GM12878 (cell line): ENCODE results near the gene AFF2. TPM values are rescaled to one million over a fixed set of nuclear protein-coding genes. Genes with fewer than 3 reads are reported as not detected.

Source experiments
- ATAC-seq: fragments of 200-7000 bp; cut with Tn5 transposase; 3 replicates; pipeline ENCODE4 v1.9.1; 2020; ENCODE audit warnings: mild to moderate bottlenecking, moderate library complexity
- BruUV-seq: library from RNA; stranded (reverse); fragments of 400-500 nt; replicated peaks from 2 replicates; lab custom pipeline; 2021; lab: Mats Ljungman, UMichigan
- CTCF ChIA-PET: fragments of 300-600 bp; sonication (Branson Sonifier 250); formaldehyde crosslinking; extraction: SDS; loops from one replicate; lab custom pipeline; 2021; ENCODE audit warnings: inconsistent platforms; lab: Yijun Ruan, JAX
- POLR2A ChIA-PET: fragments of 350-600 bp; formaldehyde crosslinking; extraction: SDS; loops from one replicate; lab custom pipeline; 2021; ENCODE audit warnings: inconsistent platforms; lab: Charles Lee
- RAD21 ChIA-PET: fragments of 300-600 bp; sonication (Branson Sonifier 250); formaldehyde crosslinking; loops from one replicate; lab custom pipeline; 2023; ENCODE audit warnings: antibody characterized with exemption; ENCODE audit not compliant: unreplicated experiment; lab: Charles Lee
- SMC1A ChIA-PET: fragments of 300-600 bp; sonication (Branson Sonifier 250); formaldehyde crosslinking; loops from one replicate; lab custom pipeline; 2023; ENCODE audit not compliant: unreplicated experiment, uncharacterized antibody; lab: Charles Lee
- DNase-seq: peaks from one replicate; pipeline ENCODE4 v3.0.0-alpha.2; 2011; ENCODE audit warnings: low read depth, low spot score
- FAIRE-seq: peaks from 3 replicates; lab custom pipeline; 2011; peaks lifted over from hg19 to GRCh38; lab: Jason Lieb, UNC
- H2AFZ ChIP-seq: 2 replicates; pipeline ENCODE4 v1.6.0; 2011; ENCODE audit warnings: low read depth, low read length, control low read depth; ENCODE audit not compliant: control insufficient read depth
- H3K27ac ChIP-seq: 2 replicates; pipeline ENCODE4 v1.5.1; 2011; ENCODE audit warnings: control low read depth; ENCODE audit not compliant: control insufficient read depth, insufficient read depth
- H3K27me3 ChIP-seq, 2 experiments: replicated peaks in 1 of 2; 2 replicates each; pipeline versions ENCODE4 v1.6.0 to v1.6.1; 2011; ENCODE audit warnings: low read length in 1 of 2; ENCODE audit not compliant: control insufficient read depth in 2 of 2, insufficient read depth in 2 of 2
- H3K36me3 ChIP-seq, 2 experiments: 2 replicates each; pipeline ENCODE4 v1.5.1; 2011; ENCODE audit warnings: low read length in 1 of 2; ENCODE audit not compliant: control insufficient read depth in 2 of 2, insufficient read depth in 2 of 2
- H3K4me1 ChIP-seq: 2 replicates; pipeline ENCODE4 v1.6.1; 2011; ENCODE audit warnings: mild to moderate bottlenecking, low read length, moderate library complexity, mixed read lengths; ENCODE audit not compliant: control insufficient read depth, insufficient read depth
- H3K4me2 ChIP-seq: 2 replicates; pipeline ENCODE4 v1.6.0; 2011; ENCODE audit warnings: control low read depth; ENCODE audit not compliant: control insufficient read depth, insufficient read depth
- H3K4me3 ChIP-seq: fragments of 200-600 bp; sonication (generic); 2 replicates; pipeline ENCODE4 v1.5.1; 2016
- H3K79me2 ChIP-seq: 2 replicates; pipeline ENCODE4 v1.6.0; 2011; ENCODE audit warnings: low read length; ENCODE audit not compliant: control insufficient read depth, insufficient read depth
- H3K9ac ChIP-seq: 2 replicates; pipeline ENCODE4 v1.8.0; 2011; ENCODE audit warnings: low read length, control low read depth, mixed read lengths; ENCODE audit not compliant: control insufficient read depth, insufficient read depth
- H3K9me3 ChIP-seq: replicated peaks from 3 replicates; pipeline ENCODE4 v1.5.1; 2011; ENCODE audit warnings: mild to moderate bottlenecking, low read length; ENCODE audit not compliant: control insufficient read depth, insufficient read depth
- H4K20me1 ChIP-seq: 2 replicates; pipeline ENCODE4 v1.6.0; 2011; ENCODE audit not compliant: control insufficient read depth, insufficient read depth
- BCL11A ChIP-seq: IDR thresholded peaks from 2 replicates; pipeline ENCODE4 v1.6.1; 2011; ENCODE audit warnings: low read depth, low read length
- CBX3 ChIP-seq: fragments of 200-600 bp; sonication (generic); IDR thresholded peaks from 2 replicates; pipeline ENCODE4 v1.6.1; 2016; ENCODE audit warnings: low read depth, borderline replicate concordance
- IKZF1 ChIP-seq: fragments of 450-650 bp; conservative IDR thresholded peaks from 2 replicates; pipeline ENCODE4 v1.6.1; 2017; ENCODE audit warnings: antibody characterized with exemption, mild to moderate bottlenecking
- IRF4 ChIP-seq: IDR thresholded peaks from 2 replicates; pipeline ENCODE4 v1.6.1; 2011; ENCODE audit warnings: low read depth, low read length
- JUNB ChIP-seq: IDR thresholded peaks from 2 replicates; pipeline ENCODE4 v1.6.1; 2016; ENCODE audit warnings: antibody characterized with exemption, mild to moderate bottlenecking
- JUND ChIP-seq: IDR thresholded peaks from 2 replicates; pipeline ENCODE4 v1.6.1; 2012; ENCODE audit warnings: low read depth, mild to moderate bottlenecking, low read length, improper control_type of control experiment, moderate library complexity
- POLR2A ChIP-seq: IDR thresholded peaks from 2 replicates; pipeline ENCODE4 v1.6.1; 2011; ENCODE audit warnings: low read depth, mild to moderate bottlenecking, low read length
- RELA ChIP-seq: fragments of 450-650 bp; IDR thresholded peaks from 2 replicates; pipeline ENCODE4 v1.8.0; 2014; ENCODE audit warnings: borderline replicate concordance; ENCODE audit not compliant: partially characterized antibody
- SREBF1 ChIP-seq: IDR thresholded peaks from 2 replicates; pipeline ENCODE4 v1.6.1; 2012; ENCODE audit warnings: mild to moderate bottlenecking, low read length
- SUZ12 ChIP-seq: fragments of 200-600 bp; sonication (generic); IDR thresholded peaks from one replicate; pipeline ENCODE4 v1.6.1; 2018; ENCODE audit warnings: antibody characterized with exemption, mild to moderate bottlenecking; ENCODE audit not compliant: unreplicated experiment
- TCF7 ChIP-seq: IDR thresholded peaks from 2 replicates; pipeline ENCODE4 v1.6.1; 2014; ENCODE audit warnings: antibody characterized with exemption, borderline replicate concordance
- WGBS: methylation state at CpG from one replicate; pipeline ENCODE4 v1.1.6; 2016; ENCODE audit warnings: low lambda C conversion rate; ENCODE audit not compliant: insufficient replicate concordance, insufficient coverage; ENCODE audit errors: missing lambda C conversion rate; 5-methylcytosine and 5-hydroxymethylcytosine counted together
- in situ Hi-C: fragments of 300-500 bp; cut with MboI; formaldehyde crosslinking; loops from 9 replicates; pipeline ENCODE4 v1.14.3; 2018; ENCODE audit warnings: mixed read lengths
- intact Hi-C: fragments of 100-400 bp; cut with micrococcal nuclease; formaldehyde crosslinking; loops from one replicate; pipeline ENCODE4 v1.14.2; 2022; ENCODE audit not compliant: unreplicated experiment
- polyA plus RNA-seq, 11 experiments: library from polyadenylated mRNA; depleted of rRNA in 4 of 11; unstranded in 6 of 11; stranded (reverse) in 5 of 11; fragments of >200 nt; fragmentation: Nextera tagmentation in 4 of 11; fragmentation: Illumina TruSeq in 1 of 11; extraction: Ambion mirVana in 4 of 11; extraction: Trizol in 1 of 11; gene quantifications; 1 replicate in 1 of 11; 2 replicates in 10 of 11; pipeline versions ENCODE4 v1.2.1 to v1.2.3, GENCODE V29; 2011 to 2016; ENCODE audit warnings: inconsistent platforms in 2 of 11, missing spikeins in 2 of 11, low read depth in 1 of 11
- total RNA-seq, 4 experiments: library from RNA; depleted of rRNA in 3 of 4; stranded (reverse); fragments of >200 nt in 3 of 4; fragmentation: Illumina TruSeq in 1 of 4; extraction: Trizol in 1 of 4; gene quantifications; 2 replicates each; pipeline versions ENCODE4 v1.2.1 to v1.2.3, GENCODE V29; 2013 to 2021
- TF ChIP-seq, protein P1 (sequence below): IDR thresholded peaks from 2 replicates; pipeline ENCODE4 v1.6.1; 2011; ENCODE audit warnings: low read depth, mild to moderate bottlenecking, low read length, moderate library complexity, borderline replicate concordance; ENCODE audit errors: extremely low read depth
- TF ChIP-seq, protein P2 (sequence below), 3 experiments: IDR thresholded peaks in 2 of 3; conservative IDR thresholded peaks in 1 of 3; 2 replicates each; pipeline ENCODE4 v1.5.1; 2011; ENCODE audit warnings: low read depth in 3 of 3, low read length in 3 of 3, mild to moderate bottlenecking in 3 of 3, control low read depth in 2 of 3, moderate library complexity in 2 of 3, inconsistent platforms in 1 of 3, mixed read lengths in 1 of 3; ENCODE audit not compliant: control insufficient read depth in 2 of 3, insufficient read depth in 1 of 3; ENCODE audit errors: extremely low read depth in 1 of 3
- TF ChIP-seq, protein P3 (sequence below): fragments of 450-650 bp; IDR thresholded peaks from 2 replicates; pipeline ENCODE4 v1.6.1; 2016; ENCODE audit warnings: mild to moderate bottlenecking, moderate library complexity, borderline replicate concordance

The AFF2 gene
- total and polyA plus RNA-seq, 10 of the 15 experiments (the other 5 are each of a cell fraction or from before 2014, with no cell fraction given), result under 0.01 to 0.03 TPM; not detected in 8

DNA sequence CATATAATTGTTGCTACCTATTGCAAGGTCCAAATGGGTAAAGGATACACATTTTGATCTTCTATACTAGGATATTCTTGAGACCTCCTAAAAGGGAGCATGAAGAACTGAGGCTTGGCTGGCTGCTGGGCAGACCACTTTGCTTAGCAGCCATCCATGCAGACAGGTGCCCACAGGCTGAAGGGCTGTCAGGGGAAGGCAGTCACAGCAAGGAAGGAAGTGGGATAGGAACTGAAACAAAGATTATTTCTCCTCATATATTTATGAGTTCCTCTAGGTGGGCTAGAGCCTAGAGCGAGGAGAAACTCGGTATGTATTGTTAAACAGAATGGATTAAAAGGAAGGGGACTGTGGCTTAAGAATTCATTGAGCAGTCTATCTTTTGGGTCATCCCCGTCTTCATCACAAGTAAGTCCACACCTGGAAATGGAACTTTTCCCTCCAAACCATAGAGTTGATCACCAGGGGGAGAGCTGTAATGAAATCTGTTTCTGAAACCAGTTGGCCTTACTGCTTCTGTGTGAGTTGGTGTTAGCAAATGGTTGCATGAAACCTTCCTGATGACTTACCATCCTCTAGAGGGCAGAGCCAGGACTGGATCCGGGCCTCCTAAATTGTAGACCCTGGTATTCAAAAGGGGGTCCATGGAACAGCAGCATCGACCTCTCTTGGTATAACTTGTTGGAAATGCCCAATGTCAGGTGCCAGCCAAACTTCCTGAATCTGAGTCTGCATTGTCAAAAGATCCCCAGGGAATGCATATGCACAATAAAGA is 42.3 kb downstream of the AFF2 start (continued):
- TF ChIP-seq, protein P1, sequence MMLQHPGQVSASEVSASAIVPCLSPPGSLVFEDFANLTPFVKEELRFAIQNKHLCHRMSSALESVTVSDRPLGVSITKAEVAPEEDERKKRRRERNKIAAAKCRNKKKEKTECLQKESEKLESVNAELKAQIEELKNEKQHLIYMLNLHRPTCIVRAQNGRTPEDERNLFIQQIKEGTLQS, result no peak
- TF ChIP-seq RELA, result no peak
- no peak for TF ChIP-seq TCF7
- TF ChIP-seq SREBF1, result no peak
- no peak for TF ChIP-seq BCL11A
- no peak for TF ChIP-seq IKZF1
- no peak for TF ChIP-seq IRF4
- TF ChIP-seq SUZ12, result no peak
- no peak for TF ChIP-seq JUND
- TF ChIP-seq JUNB, result no peak
- TF ChIP-seq, all 136 proteins: peak for 0

DNA sequence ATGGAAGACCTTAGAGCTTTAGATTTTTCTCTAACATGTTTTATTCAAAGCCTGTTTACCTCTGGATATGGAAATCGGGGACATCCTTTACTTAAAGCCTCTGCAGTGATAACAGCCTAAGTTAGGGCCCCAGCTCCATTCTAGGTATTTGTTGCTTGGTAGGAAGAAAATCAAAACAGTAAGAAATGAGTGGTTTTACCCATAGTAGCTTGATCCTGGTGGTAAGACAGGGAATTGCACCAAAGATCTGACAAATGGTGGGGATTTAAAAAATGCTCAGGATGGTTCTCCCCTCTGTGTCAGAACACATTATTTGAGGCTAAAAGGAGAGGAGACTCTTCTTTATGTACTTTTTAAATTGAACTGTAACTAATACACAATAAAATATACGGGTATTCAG is 52.4 kb downstream of the AFF2 start:
- intact Hi-C loops (no loop called here), in situ Hi-C loops (no loop called here)
- Histone ChIP-seq H3K27ac (no peak overlapping the region), H3K4me1 (no peaks in the 10 kb centered on the region), H3K4me3 (no peak overlapping the region), H3K79me2 (no peaks in the 10 kb centered on the region), H2AFZ (no peak overlapping the region), H3K4me2 (no peak overlapping the region), H3K9ac (no peak overlapping the region), H3K27me3 (no peaks in the 10 kb centered on the region), H4K20me1 (no peaks in the 10 kb centered on the region), H3K36me3 (no peaks in the 10 kb centered on the region), H3K9me3 (no peaks in the 10 kb centered on the region; the same call in 2 of the 3 replicates)
- SMC1A ChIA-PET, result no interaction called here
- BruUV-seq, result no TSS peak
- DNase-seq, result no peak
- CTCF ChIA-PET, result interaction anchor here (1.1 to 2.5 kb wide), 3 partner anchors 9 to 17 kb away, joined by 3 to 9 read pairs (median 3); no protein-coding TSS in a partner anchor
- TF ChIP-seq CBX3 (no peak), POLR2A (no peak)
- TF ChIP-seq, protein P2, sequence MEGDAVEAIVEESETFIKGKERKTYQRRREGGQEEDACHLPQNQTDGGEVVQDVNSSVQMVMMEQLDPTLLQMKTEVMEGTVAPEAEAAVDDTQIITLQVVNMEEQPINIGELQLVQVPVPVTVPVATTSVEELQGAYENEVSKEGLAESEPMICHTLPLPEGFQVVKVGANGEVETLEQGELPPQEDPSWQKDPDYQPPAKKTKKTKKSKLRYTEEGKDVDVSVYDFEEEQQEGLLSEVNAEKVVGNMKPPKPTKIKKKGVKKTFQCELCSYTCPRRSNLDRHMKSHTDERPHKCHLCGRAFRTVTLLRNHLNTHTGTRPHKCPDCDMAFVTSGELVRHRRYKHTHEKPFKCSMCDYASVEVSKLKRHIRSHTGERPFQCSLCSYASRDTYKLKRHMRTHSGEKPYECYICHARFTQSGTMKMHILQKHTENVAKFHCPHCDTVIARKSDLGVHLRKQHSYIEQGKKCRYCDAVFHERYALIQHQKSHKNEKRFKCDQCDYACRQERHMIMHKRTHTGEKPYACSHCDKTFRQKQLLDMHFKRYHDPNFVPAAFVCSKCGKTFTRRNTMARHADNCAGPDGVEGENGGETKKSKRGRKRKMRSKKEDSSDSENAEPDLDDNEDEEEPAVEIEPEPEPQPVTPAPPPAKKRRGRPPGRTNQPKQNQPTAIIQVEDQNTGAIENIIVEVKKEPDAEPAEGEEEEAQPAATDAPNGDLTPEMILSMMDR (IDR thresholded peaks at IDR 0.05 in 2 of 3, conservative IDR thresholded peaks at IDR 0.05 in 1 of 3; ENCODE audit: control insufficient read depth in 2 of 3, extremely low read depth in 1 of 3, insufficient read depth in 1 of 3, low read depth in 3 of 3, low read length in 3 of 3), result peak in 2 of 3 experiments; percentile 30; a peak in 3 of 6 replicates
- TF ChIP-seq, protein P3, sequence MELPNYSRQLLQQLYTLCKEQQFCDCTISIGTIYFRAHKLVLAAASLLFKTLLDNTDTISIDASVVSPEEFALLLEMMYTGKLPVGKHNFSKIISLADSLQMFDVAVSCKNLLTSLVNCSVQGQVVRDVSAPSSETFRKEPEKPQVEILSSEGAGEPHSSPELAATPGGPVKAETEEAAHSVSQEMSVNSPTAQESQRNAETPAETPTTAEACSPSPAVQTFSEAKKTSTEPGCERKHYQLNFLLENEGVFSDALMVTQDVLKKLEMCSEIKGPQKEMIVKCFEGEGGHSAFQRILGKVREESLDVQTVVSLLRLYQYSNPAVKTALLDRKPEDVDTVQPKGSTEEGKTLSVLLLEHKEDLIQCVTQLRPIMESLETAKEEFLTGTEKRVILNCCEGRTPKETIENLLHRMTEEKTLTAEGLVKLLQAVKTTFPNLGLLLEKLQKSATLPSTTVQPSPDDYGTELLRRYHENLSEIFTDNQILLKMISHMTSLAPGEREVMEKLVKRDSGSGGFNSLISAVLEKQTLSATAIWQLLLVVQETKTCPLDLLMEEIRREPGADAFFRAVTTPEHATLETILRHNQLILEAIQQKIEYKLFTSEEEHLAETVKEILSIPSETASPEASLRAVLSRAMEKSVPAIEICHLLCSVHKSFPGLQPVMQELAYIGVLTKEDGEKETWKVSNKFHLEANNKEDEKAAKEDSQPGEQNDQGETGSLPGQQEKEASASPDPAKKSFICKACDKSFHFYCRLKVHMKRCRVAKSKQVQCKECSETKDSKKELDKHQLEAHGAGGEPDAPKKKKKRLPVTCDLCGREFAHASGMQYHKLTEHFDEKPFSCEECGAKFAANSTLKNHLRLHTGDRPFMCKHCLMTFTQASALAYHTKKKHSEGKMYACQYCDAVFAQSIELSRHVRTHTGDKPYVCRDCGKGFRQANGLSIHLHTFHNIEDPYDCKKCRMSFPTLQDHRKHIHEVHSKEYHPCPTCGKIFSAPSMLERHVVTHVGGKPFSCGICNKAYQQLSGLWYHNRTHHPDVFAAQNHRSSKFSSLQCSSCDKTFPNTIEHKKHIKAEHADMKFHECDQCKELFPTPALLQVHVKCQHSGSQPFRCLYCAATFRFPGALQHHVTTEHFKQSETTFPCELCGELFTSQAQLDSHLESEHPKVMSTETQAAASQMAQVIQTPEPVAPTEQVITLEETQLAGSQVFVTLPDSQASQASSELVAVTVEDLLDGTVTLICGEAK, result no peak
- POLR2A ChIA-PET, result no interaction called here
- 10% methylated on average over 2 of the region's 2 CpGs for WGBS
- RAD21 ChIA-PET, result no interaction called here
- no peak for FAIRE-seq
- ATAC-seq, result peak; percentile 53; the same call in 2 of the 3 replicates
